Embryonic facial prominence (tissue), 1 donor: ENCODE measurements around the gene SEC23A.
"Not testable (repeated sequence)": the region's sequence is repeated elsewhere in the genome, so short reads cannot be mapped to it uniquely, and the experiment has no call there.

Experiments used
- DNase-seq: peaks from one replicate; pipeline ENCODE4 v3.0.0-alpha.2; 2016; ENCODE audit errors: extremely low spot score

SEC23A gene

GRCh38 chr14:39091716-39092115 is 11.3 kb downstream of the SEC23A start:
- DNase-seq, result no peak

GRCh38 chr14:39090548-39091111 is 12.4 kb downstream of the SEC23A start:
- DNase-seq, result no peak

- no peak for DNase-seq
These were observed 15.5 kb downstream of the SEC23A start for GRCh38 chr14:39087493-39087892.

- no peak for DNase-seq
These were observed 17.1 kb downstream of the SEC23A start for GRCh38 chr14:39085933-39086332.

- DNase-seq, result no peak
These were observed 19.9 kb downstream of the SEC23A start for GRCh38 chr14:39083127-39083526.

GRCh38 chr14:39080886-39081285 is 22.1 kb downstream of the SEC23A start:
- no peak for DNase-seq

- DNase-seq, result no peak
These were observed 31.9 kb downstream of the SEC23A start for GRCh38 chr14:39071096-39071495.

- no peak for DNase-seq
These were observed 33.1 kb downstream of the SEC23A start for GRCh38 chr14:39069923-39070322.

- not testable (repeated sequence) for DNase-seq
These were observed 33.7 kb downstream of the SEC23A start for GRCh38 chr14:39069169-39069805.

GRCh38 chr14:39060818-39061437 is 42.1 kb downstream of the SEC23A start:
- no peak for DNase-seq

GRCh38 chr14:39055786-39056474 is 47.1 kb downstream of the SEC23A start:
- DNase-seq, result no peak

- not testable (repeated sequence) for DNase-seq
These were observed 50.1 kb downstream of the SEC23A start for GRCh38 chr14:39052869-39053454.

GRCh38 chr14:39050389-39050788 is 52.6 kb downstream of the SEC23A start:
- DNase-seq, result no peak

GRCh38 chr14:39045889-39046288 is 57.1 kb downstream of the SEC23A start:
- not testable (repeated sequence) for DNase-seq

- DNase-seq, result no peak
These were observed 59.6 kb downstream of the SEC23A start for GRCh38 chr14:39043352-39043943.

- DNase-seq, result no peak
These were observed 62.5 kb downstream of the SEC23A start for GRCh38 chr14:39040529-39040928.

GRCh38 chr14:39038542-39038941 is 64.5 kb downstream of the SEC23A start:
- no peak for DNase-seq

GRCh38 chr14:39036760-39037159 is 66.3 kb downstream of the SEC23A start:
- no peak for DNase-seq

- no peak for DNase-seq
These were observed 67.7 kb downstream of the SEC23A start for GRCh38 chr14:39035336-39035735.

GRCh38 chr14:39034481-39035296 is 68.3 kb downstream of the SEC23A start:
- DNase-seq, result no peak

GRCh38 chr14:39033371-39033770 is 69.7 kb downstream of the SEC23A start:
- DNase-seq, result no peak
